Hematopoietic multipotent progenitor cell treated with erythropoietin and hydrocortisone succinate and interleukin-3 and kit ligand, for 8 days (in vitro differentiated cells): ENCODE results near the gene DNAAF8.
A peak's percentile ranks its signal among the peaks of the same experiment; 100 is the strongest.

Experiments
- DNase-seq: peaks from one replicate; pipeline ENCODE4 v3.0.0-alpha.2; 2015

Gene DNAAF8

GRCh38 chr16:4734063-4734729 lies at the start of gene DNAAF8, which contains the start of gene ANKS3:
TSS of gene DNAAF8 (plus strand) at chr16:4734537. CDS start at chr16:4736515, 1,978 bp downstream.
TSS of gene ANKS3 (minus strand) at chr16:4734271. CDS start at chr16:4730149, 4,122 bp downstream.
- peak; percentile 96 for DNase-seq

GRCh38 chr16:4684763-4685162 lies 49.6 kb upstream of the DNAAF8 start:
- DNase-seq, result no peak

- DNase-seq, result no peak
These were observed 49.0 kb upstream of the DNAAF8 start for GRCh38 chr16:4685292-4685691.

- no peak for DNase-seq
These were observed 48.4 kb upstream of the DNAAF8 start for GRCh38 chr16:4685776-4686496.

- no peak for DNase-seq
These were observed 47.7 kb upstream of the DNAAF8 start for GRCh38 chr16:4686497-4687210.

- DNase-seq, result no peak
These were observed 46.9 kb upstream of the DNAAF8 start for GRCh38 chr16:4687416-4687815.

GRCh38 chr16:4687946-4688673 lies 46.2 kb upstream of the DNAAF8 start:
- no peak for DNase-seq

DNA sequence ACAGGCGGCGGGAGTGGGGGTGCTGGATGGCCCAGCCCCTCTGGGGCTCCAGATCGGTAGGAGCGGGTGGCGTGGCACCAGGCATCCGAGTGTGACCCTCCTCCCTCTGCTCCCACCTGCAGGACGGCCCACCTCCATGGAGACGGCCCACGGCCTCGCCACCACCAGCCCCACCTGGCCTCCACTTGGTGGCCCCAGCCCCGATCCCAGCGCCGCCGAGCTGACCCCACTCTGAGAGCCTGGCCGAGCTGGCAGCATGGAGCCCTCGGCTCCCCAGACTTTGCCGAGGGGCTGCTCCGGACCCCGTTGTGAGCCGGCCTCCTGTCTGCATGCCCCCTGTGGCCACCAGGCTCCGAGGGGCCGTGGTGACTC lies 45.7 kb upstream of the DNAAF8 start:
- no peak for DNase-seq

GRCh38 chr16:4689091-4689671 lies 45.2 kb upstream of the DNAAF8 start:
- DNase-seq, result no peak

- no peak for DNase-seq
These were observed 44.3 kb upstream of the DNAAF8 start for GRCh38 chr16:4689864-4690704.

- no peak for DNase-seq
These were observed 43.2 kb upstream of the DNAAF8 start for GRCh38 chr16:4690946-4691665.

- DNase-seq, result no peak
These were observed 42.5 kb upstream of the DNAAF8 start for GRCh38 chr16:4691666-4692412.

GRCh38 chr16:4692460-4693295 lies 41.7 kb upstream of the DNAAF8 start:
- DNase-seq, result peak; percentile 7

GRCh38 chr16:4693296-4693955 lies 40.9 kb upstream of the DNAAF8 start, which contains the start of gene NUDT16L1:
TSS of gene NUDT16L1 (plus strand) at chr16:4693562. CDS start at chr16:4693727, 165 bp downstream.
- DNase-seq, result peak; percentile 95

DNA sequence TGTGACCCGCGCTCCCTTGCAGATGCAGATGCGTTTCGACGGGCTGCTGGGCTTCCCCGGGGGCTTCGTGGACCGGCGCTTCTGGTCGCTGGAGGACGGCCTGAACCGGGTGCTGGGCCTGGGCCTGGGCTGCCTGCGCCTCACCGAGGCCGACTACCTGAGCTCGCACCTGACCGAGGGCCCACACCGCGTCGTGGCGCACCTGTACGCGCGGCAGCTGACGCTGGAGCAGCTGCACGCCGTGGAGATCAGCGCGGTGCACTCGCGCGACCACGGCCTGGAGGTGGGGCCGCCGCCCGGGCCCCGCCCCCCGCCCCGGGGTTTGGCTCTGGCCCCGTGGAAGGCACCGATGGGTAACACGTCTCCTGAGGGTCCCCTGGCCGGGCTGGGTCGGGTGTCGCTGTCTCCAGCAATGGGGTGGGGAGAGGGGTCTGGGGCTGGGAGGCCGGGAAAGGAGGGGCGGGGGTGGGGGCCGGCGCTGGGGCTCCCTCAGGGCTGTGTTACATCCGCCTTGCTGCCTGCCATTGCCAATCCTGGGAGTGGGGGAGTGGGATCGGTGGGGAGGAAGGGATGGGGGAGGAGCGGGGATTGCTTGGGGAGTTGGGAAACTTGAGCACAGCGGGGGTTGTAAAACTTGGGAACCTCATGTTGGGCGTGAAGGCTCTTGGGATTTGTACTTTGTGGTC lies 40.2 kb upstream of the DNAAF8 start:
- peak; percentile 12 for DNase-seq

DNA sequence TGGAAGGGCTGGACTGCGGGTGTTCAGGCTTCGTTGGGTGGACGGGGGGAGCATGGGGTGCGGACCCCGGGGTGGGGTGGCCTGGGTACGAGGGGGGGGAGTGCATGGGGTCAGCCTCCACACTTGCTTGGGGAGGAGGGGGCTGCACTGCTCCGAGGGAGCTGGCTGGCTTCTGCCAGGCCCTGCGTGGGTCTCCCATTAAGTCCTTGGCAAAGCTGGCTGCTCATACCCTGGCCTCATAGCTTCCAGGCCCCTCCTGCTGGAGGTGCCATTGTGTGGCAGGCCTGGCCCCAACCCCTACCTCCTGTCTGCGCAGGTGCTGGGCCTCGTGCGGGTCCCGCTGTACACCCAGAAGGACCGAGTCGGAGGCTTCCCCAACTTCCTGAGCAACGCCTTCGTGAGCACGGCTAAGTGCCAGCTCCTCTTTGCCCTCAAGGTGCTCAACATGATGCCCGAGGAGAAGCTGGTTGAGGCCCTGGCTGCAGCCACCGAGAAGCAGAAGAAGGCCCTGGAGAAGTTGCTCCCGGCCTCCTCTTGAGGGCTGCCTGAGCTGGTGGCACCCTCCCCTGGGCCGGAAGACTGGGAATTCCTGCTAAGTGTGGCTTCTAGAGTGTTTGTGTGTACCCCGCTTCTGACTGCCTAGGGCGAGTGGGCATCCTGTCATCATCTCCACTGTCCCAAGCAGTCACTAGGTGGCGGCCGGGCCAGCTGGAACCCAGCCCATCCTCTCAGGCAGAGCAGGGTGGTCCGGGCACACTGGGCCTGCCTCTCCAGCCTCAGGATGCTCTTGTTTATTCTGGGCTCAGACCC lies 39.5 kb upstream of the DNAAF8 start:
- DNase-seq, result no peak
